GDM1 (cell line): ENCODE measurements around the gene NAV2.
"Not testable (repeated sequence)": the region's sequence is repeated elsewhere in the genome, so short reads cannot be mapped to it uniquely, and the experiment has no call there.

Experiments used
- DNase-seq: peaks from one replicate; lab custom pipeline; 2025; lab: John Stamatoyannopoulos, UW

Gene NAV2

GRCh38 chr11:19868281-19868821, 155.7 kb downstream of the NAV2 start:
- DNase-seq, result no peak

- DNase-seq, result no peak
Measured at GRCh38 chr11:19868871-19869270, 156.2 kb downstream of the NAV2 start.

- DNase-seq, result no peak
Measured at GRCh38 chr11:19869466-19869865, 156.8 kb downstream of the NAV2 start.

GRCh38 chr11:19869946-19870589, 157.4 kb downstream of the NAV2 start:
- no peak for DNase-seq

- DNase-seq, result no peak
Measured at GRCh38 chr11:19871531-19871930, 158.9 kb downstream of the NAV2 start.

- no peak for DNase-seq
Measured at GRCh38 chr11:19872512-19873145, 160.0 kb downstream of the NAV2 start.

- no peak for DNase-seq
Measured at GRCh38 chr11:19873730-19874129, 161.1 kb downstream of the NAV2 start.

GRCh38 chr11:19874266-19874665, 161.6 kb downstream of the NAV2 start:
- DNase-seq, result no peak

- no peak for DNase-seq
Measured at GRCh38 chr11:19876750-19877149, 164.1 kb downstream of the NAV2 start.

- no peak for DNase-seq
Measured at GRCh38 chr11:19878520-19878919, 165.9 kb downstream of the NAV2 start.

GRCh38 chr11:19879307-19880087, 166.9 kb downstream of the NAV2 start:
- no peak for DNase-seq

- no peak for DNase-seq
Measured at GRCh38 chr11:19880088-19880345, 167.4 kb downstream of the NAV2 start.

- no peak for DNase-seq
Measured at GRCh38 chr11:19881177-19881576, 168.5 kb downstream of the NAV2 start.

GRCh38 chr11:19882356-19882755, 169.7 kb downstream of the NAV2 start:
- DNase-seq, result no peak

- no peak for DNase-seq
Measured at GRCh38 chr11:19886498-19886897, 173.9 kb downstream of the NAV2 start.

GRCh38 chr11:19887842-19888241, 175.2 kb downstream of the NAV2 start:
- no peak for DNase-seq

GRCh38 chr11:19889531-19889930, 176.9 kb downstream of the NAV2 start:
- DNase-seq, result no peak

- DNase-seq, result no peak
Measured at GRCh38 chr11:19890308-19890707, 177.7 kb downstream of the NAV2 start.

GRCh38 chr11:19891022-19891421, 178.4 kb downstream of the NAV2 start:
- DNase-seq, result no peak

GRCh38 chr11:19892387-19892786, 179.8 kb downstream of the NAV2 start:
- no peak for DNase-seq

- DNase-seq, result no peak
Measured at GRCh38 chr11:19892876-19893275, 180.2 kb downstream of the NAV2 start.

GRCh38 chr11:19894404-19894803, 181.8 kb downstream of the NAV2 start:
- no peak for DNase-seq

- not testable (repeated sequence) for DNase-seq
Measured at GRCh38 chr11:19895037-19895436, 182.4 kb downstream of the NAV2 start.
